ENCODE measurements around the gene AKAP11. TPM values are rescaled to one million over a fixed set of nuclear protein-coding genes. Genes with fewer than 3 reads are reported as not detected.

AKAP11 gene
- total and polyA plus RNA-seq, 2 of the 8 experiments (the other 6 are each of a cell fraction or from before 2014, with no cell fraction given): 4.5 to 21.9 TPM

GRCh38 chr13:42324704-42325103 is 52.8 kb downstream of the AKAP11 start (continued):
- TF ChIP-seq, protein P1, sequence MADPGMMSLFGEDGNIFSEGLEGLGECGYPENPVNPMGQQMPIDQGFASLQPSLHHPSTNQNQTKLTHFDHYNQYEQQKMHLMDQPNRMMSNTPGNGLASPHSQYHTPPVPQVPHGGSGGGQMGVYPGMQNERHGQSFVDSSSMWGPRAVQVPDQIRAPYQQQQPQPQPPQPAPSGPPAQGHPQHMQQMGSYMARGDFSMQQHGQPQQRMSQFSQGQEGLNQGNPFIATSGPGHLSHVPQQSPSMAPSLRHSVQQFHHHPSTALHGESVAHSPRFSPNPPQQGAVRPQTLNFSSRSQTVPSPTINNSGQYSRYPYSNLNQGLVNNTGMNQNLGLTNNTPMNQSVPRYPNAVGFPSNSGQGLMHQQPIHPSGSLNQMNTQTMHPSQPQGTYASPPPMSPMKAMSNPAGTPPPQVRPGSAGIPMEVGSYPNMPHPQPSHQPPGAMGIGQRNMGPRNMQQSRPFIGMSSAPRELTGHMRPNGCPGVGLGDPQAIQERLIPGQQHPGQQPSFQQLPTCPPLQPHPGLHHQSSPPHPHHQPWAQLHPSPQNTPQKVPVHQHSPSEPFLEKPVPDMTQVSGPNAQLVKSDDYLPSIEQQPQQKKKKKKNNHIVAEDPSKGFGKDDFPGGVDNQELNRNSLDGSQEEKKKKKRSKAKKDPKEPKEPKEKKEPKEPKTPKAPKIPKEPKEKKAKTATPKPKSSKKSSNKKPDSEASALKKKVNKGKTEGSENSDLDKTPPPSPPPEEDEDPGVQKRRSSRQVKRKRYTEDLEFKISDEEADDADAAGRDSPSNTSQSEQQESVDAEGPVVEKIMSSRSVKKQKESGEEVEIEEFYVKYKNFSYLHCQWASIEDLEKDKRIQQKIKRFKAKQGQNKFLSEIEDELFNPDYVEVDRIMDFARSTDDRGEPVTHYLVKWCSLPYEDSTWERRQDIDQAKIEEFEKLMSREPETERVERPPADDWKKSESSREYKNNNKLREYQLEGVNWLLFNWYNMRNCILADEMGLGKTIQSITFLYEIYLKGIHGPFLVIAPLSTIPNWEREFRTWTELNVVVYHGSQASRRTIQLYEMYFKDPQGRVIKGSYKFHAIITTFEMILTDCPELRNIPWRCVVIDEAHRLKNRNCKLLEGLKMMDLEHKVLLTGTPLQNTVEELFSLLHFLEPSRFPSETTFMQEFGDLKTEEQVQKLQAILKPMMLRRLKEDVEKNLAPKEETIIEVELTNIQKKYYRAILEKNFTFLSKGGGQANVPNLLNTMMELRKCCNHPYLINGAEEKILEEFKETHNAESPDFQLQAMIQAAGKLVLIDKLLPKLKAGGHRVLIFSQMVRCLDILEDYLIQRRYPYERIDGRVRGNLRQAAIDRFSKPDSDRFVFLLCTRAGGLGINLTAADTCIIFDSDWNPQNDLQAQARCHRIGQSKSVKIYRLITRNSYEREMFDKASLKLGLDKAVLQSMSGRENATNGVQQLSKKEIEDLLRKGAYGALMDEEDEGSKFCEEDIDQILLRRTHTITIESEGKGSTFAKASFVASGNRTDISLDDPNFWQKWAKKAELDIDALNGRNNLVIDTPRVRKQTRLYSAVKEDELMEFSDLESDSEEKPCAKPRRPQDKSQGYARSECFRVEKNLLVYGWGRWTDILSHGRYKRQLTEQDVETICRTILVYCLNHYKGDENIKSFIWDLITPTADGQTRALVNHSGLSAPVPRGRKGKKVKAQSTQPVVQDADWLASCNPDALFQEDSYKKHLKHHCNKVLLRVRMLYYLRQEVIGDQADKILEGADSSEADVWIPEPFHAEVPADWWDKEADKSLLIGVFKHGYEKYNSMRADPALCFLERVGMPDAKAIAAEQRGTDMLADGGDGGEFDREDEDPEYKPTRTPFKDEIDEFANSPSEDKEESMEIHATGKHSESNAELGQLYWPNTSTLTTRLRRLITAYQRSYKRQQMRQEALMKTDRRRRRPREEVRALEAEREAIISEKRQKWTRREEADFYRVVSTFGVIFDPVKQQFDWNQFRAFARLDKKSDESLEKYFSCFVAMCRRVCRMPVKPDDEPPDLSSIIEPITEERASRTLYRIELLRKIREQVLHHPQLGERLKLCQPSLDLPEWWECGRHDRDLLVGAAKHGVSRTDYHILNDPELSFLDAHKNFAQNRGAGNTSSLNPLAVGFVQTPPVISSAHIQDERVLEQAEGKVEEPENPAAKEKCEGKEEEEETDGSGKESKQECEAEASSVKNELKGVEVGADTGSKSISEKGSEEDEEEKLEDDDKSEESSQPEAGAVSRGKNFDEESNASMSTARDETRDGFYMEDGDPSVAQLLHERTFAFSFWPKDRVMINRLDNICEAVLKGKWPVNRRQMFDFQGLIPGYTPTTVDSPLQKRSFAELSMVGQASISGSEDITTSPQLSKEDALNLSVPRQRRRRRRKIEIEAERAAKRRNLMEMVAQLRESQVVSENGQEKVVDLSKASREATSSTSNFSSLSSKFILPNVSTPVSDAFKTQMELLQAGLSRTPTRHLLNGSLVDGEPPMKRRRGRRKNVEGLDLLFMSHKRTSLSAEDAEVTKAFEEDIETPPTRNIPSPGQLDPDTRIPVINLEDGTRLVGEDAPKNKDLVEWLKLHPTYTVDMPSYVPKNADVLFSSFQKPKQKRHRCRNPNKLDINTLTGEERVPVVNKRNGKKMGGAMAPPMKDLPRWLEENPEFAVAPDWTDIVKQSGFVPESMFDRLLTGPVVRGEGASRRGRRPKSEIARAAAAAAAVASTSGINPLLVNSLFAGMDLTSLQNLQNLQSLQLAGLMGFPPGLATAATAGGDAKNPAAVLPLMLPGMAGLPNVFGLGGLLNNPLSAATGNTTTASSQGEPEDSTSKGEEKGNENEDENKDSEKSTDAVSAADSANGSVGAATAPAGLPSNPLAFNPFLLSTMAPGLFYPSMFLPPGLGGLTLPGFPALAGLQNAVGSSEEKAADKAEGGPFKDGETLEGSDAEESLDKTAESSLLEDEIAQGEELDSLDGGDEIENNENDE (IDR thresholded peaks at IDR 0.05; ENCODE audit: insufficient replicate concordance, low read length): no peak
- no peak for TF ChIP-seq FOSL1 (IDR thresholded peaks at IDR 0.05; ENCODE audit: insufficient read depth, low read depth, low read length)
